Natural killer cell (primary cell): Measurements from ENCODE around the gene VDAC2. TPM values are rescaled to one million over a fixed set of nuclear protein-coding genes. Genes with fewer than 3 reads are reported as not detected.
"Not testable (repeated sequence)": the region's sequence is repeated elsewhere in the genome, so short reads cannot be mapped to it uniquely, and the experiment has no call there.

ENCODE experiments used
- ATAC-seq, 3 donors: fragments of 150-1000 bp in 2 of 3; fragments of 200-7000 bp in 1 of 3; cut with Tn5 transposase; 1 replicate in 1 of 3; 2 replicates in 2 of 3; pipeline ENCODE4 v1.10.0; 2021; ENCODE audit warnings: mild to moderate bottlenecking in 2 of 3, moderate library complexity in 2 of 3
- DNase-seq, 2 donors: peaks; one replicate each; pipeline versions ENCODE4 v3.0.0 to v3.0.0-alpha.2; 2013 to 2021; ENCODE audit warnings: mixed read lengths in 1 of 2
- H3K27ac ChIP-seq: one replicate; pipeline ENCODE4 v1.5.1; 2013; ENCODE audit warnings: mild to moderate bottlenecking, low read length
- H3K27me3 ChIP-seq: one replicate; pipeline ENCODE4 v1.6.1; 2013; ENCODE audit warnings: low read length; ENCODE audit not compliant: control insufficient read depth, insufficient read depth
- H3K36me3 ChIP-seq: one replicate; pipeline ENCODE4 v1.6.1; 2013; ENCODE audit warnings: low read length; ENCODE audit not compliant: control insufficient read depth, insufficient read depth
- H3K4me1 ChIP-seq: one replicate; pipeline ENCODE4 v1.6.1; 2013; ENCODE audit warnings: low read length; ENCODE audit not compliant: control insufficient read depth, insufficient read depth
- H3K4me3 ChIP-seq: one replicate; pipeline ENCODE4 v1.5.1; 2013; ENCODE audit warnings: low read length
- H3K9me3 ChIP-seq: one replicate; pipeline ENCODE4 v1.6.1; 2013; ENCODE audit warnings: low read length; ENCODE audit not compliant: control insufficient read depth, insufficient read depth
- H3K27ac Mint-ChIP-seq, 2 donors: one replicate each; pipeline ENCODE4 v1.8.0; 2022; ENCODE audit warnings: mild to moderate bottlenecking in 2 of 2, mixed read lengths in 2 of 2, moderate library complexity in 1 of 2
- H3K27me3 Mint-ChIP-seq, 2 donors: one replicate each; pipeline ENCODE4 v1.8.0; 2022; ENCODE audit warnings: low read depth in 2 of 2, mixed read lengths in 2 of 2
- H3K36me3 Mint-ChIP-seq: one replicate; pipeline ENCODE4 v1.8.0; 2022; ENCODE audit warnings: mixed read lengths
- H3K4me1 Mint-ChIP-seq, 2 donors: one replicate each; pipeline ENCODE4 v1.8.0; 2022; ENCODE audit warnings: mixed read lengths in 2 of 2
- H3K4me3 Mint-ChIP-seq: one replicate; pipeline ENCODE4 v1.8.0; 2022; ENCODE audit warnings: mild to moderate bottlenecking, moderate library complexity, mixed read lengths
- H3K9me3 Mint-ChIP-seq, 2 donors: one replicate each; pipeline ENCODE4 v1.8.0; 2022; ENCODE audit warnings: mixed read lengths in 2 of 2
- WGBS: methylation state at CpG from one replicate; pipeline ENCODE4 v1.1.7; 2013; ENCODE audit warnings: missing lambda C conversion rate; ENCODE audit not compliant: insufficient coverage; 5-methylcytosine and 5-hydroxymethylcytosine counted together
- intact Hi-C: fragments of 100-400 bp; cut with micrococcal nuclease; formaldehyde crosslinking; loops from one replicate; pipeline ENCODE4 v1.14.2; 2022
- total RNA-seq, 4 donors: library from RNA; stranded (reverse); fragments of 120-200 nt in 1 of 4; gene quantifications; one replicate each; pipeline versions ENCODE4 v1.2.3 to v1.2.4, GENCODE V29; 2013 to 2022
- TF ChIP-seq, protein P1 (sequence below): fragments of 200-600 bp; IDR thresholded peaks from one replicate; pipeline ENCODE4 v1.8.0; 2022; ENCODE audit warnings: antibody characterized with exemption

Gene VDAC2
- total RNA-seq, 3 donors from 2014 or later (not counting 1 experiment from before 2014, with no cell fraction given), result 110 to 124 (median 117) TPM

DNA sequence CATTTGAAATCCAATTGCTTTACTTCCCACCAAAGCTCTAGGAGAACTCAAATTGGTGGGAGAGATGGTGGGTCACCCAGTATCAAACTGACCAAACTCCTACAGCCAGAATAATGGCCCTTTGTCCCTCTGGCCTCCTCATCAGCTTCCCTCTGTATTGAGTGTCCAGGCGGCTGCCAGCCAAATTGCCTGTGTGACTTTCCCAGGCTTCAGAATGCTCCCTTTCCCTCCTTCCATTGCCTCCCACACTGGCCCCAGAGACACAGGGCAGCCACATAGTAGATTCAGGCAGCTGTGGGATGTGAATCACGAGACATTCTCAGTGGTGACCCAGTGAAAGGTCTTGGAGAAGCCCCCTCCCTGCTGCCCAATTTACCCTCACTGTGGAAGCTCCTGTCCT is 12.7 kb upstream of the VDAC2 start:
- H3K27ac Mint-ChIP-seq, result no peak overlapping the region
- DNase-seq, result no peak
- Histone ChIP-seq H3K36me3 (no peaks in the 10 kb centered on the region), H3K4me3 (no peak overlapping the region), H3K4me1 (no peaks in the 10 kb centered on the region), H3K27me3 (no peaks in the 10 kb centered on the region), H3K9me3 (no peaks in the 10 kb centered on the region), H3K27ac (no peak overlapping the region)
- TF ChIP-seq, protein P1, sequence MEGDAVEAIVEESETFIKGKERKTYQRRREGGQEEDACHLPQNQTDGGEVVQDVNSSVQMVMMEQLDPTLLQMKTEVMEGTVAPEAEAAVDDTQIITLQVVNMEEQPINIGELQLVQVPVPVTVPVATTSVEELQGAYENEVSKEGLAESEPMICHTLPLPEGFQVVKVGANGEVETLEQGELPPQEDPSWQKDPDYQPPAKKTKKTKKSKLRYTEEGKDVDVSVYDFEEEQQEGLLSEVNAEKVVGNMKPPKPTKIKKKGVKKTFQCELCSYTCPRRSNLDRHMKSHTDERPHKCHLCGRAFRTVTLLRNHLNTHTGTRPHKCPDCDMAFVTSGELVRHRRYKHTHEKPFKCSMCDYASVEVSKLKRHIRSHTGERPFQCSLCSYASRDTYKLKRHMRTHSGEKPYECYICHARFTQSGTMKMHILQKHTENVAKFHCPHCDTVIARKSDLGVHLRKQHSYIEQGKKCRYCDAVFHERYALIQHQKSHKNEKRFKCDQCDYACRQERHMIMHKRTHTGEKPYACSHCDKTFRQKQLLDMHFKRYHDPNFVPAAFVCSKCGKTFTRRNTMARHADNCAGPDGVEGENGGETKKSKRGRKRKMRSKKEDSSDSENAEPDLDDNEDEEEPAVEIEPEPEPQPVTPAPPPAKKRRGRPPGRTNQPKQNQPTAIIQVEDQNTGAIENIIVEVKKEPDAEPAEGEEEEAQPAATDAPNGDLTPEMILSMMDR, result no peak
- H3K4me3 Mint-ChIP-seq, result no peak overlapping the region
- H3K4me1 Mint-ChIP-seq, result peaks cover 0 to 7% of the 10 kb centered on the region in 2 donors
- no peak for ATAC-seq
- WGBS, result 92% methylated on average over 2 of the region's 2 CpGs
- H3K27me3 Mint-ChIP-seq, result no peaks in the 10 kb centered on the region
- no peaks in the 10 kb centered on the region for H3K9me3 Mint-ChIP-seq
- H3K36me3 Mint-ChIP-seq, result no peaks in the 10 kb centered on the region
- intact Hi-C loops, result no loop called here

DNA sequence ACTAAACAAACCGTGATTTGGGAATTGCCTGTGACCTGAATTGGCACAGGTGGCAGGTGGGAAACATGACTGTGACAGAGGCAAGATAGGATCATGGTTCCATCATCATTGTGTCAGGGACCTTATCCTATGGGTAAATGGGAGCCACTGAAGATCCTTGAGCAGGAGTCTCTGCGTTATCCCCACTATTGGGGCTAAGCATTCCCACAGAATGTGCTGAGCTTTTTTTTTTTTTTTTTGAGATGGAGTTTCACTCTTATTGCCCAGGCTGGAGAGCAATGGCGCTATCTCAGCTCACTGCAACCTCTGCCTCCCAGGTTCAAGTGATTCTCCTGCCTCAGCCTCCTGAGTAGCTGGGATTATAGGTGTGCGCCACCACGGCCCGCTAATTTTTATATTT is 10.6 kb upstream of the VDAC2 start:
- intact Hi-C loops, H3K27ac ChIP-seq, H3K4me1 ChIP-seq, H3K4me3 ChIP-seq, H3K27ac Mint-ChIP-seq, H3K27me3 Mint-ChIP-seq, H3K9me3 ChIP-seq, ATAC-seq, H3K27me3 ChIP-seq, DNase-seq, H3K9me3 Mint-ChIP-seq, H3K36me3 ChIP-seq, H3K36me3 Mint-ChIP-seq, H3K4me3 Mint-ChIP-seq, H3K4me1 Mint-ChIP-seq: not testable (repeated sequence)
- WGBS, result 97% methylated on average over 6 of the region's 6 CpGs

DNA sequence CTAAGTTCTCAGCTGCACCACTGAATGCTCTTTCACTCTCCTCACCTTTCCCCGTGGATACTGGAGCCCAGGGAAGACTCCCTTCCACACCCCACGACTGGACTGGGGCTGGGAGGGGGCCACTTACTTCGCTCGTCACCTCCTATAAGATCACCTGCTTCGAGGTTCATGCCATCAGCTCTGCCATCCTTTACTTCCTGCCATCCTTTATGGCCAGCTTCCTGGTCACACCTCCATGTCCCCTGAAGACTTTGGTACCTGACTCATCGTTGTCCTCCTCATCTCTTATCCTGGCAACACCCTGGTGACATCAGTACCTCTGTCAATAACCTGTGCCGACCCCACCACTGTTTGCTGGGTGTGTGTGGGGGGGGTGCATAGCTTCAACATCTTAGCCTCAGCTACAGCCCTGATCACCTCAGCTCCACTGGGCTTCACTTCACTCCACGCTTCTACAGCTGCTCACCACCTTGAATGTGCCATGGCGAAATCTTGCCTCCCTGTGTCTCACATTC is 8.7 kb upstream of the VDAC2 start:
- Histone ChIP-seq H3K4me1 (no peaks in the 10 kb centered on the region), H3K4me3 (no peak overlapping the region), H3K27me3 (no peaks in the 10 kb centered on the region), H3K27ac (no peak overlapping the region), H3K9me3 (no peaks in the 10 kb centered on the region), H3K36me3 (no peaks in the 10 kb centered on the region)
- intact Hi-C loops, result no loop called here
- Mint-ChIP-seq H3K9me3 (no peaks in the 10 kb centered on the region), H3K4me1 (peaks cover 0 to 7% of the 10 kb centered on the region in 2 donors), H3K36me3 (no peaks in the 10 kb centered on the region), H3K27ac (no peak overlapping the region), H3K4me3 (no peak overlapping the region), H3K27me3 (no peaks in the 10 kb centered on the region)
- DNase-seq (no peak), ATAC-seq (no peak)
- WGBS, result 87% methylated on average over 8 of the region's 9 CpGs
- TF ChIP-seq, protein P1, result no peak

DNA sequence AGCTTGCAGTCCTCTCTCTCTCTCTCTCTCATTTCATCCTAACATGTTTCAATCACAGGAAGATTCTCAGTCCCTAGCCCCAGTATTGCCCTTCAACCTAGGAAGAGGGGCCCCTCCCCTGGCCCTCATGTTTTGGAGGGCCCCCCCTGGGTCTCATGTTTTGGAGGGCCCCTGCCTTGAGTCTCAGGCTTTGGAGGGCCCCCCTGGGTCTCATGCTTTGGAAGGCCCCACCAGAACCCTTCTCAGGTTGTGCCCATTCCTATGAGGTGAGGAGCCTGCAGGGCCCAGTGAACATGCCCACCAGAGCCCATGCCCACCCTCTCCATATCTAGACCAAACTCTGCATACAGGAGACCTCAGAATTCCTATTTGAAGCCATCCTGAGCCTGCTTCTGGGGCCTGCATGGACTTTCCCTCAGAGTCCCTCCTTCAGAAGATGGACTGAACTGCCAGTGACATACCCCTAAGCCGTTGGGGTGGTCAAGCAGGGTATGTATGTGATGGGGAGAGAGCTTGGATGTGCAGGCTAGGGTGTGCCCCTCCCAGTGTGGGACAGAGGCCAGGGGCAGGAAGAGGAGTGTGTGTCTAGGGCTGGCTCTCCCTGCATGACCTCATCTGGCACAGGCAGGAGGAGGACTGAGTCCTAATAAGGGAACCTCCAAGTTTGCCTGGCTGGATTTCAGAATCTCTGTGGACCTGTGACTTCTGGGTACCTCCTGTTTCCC is 8.1 kb upstream of the VDAC2 start:
- TF ChIP-seq, protein P1, result no peak
- Histone ChIP-seq H3K27me3 (no peaks in the 10 kb centered on the region), H3K4me3 (no peak overlapping the region), H3K36me3 (no peaks in the 10 kb centered on the region), H3K9me3 (no peaks in the 10 kb centered on the region), H3K27ac (no peak overlapping the region), H3K4me1 (no peaks in the 10 kb centered on the region)
- H3K9me3 Mint-ChIP-seq, result no peaks in the 10 kb centered on the region
- H3K4me1 Mint-ChIP-seq, result peaks cover 0 to 7% of the 10 kb centered on the region in 2 donors
- no peak overlapping the region for H3K4me3 Mint-ChIP-seq
- intact Hi-C loops, result no loop called here
- 82% methylated on average over 1 of the region's 1 CpG for WGBS
- ATAC-seq, result no peak
- no peak for DNase-seq
- H3K27me3 Mint-ChIP-seq, result no peaks in the 10 kb centered on the region
- no peaks in the 10 kb centered on the region for H3K36me3 Mint-ChIP-seq
- H3K27ac Mint-ChIP-seq, result no peak overlapping the region

DNA sequence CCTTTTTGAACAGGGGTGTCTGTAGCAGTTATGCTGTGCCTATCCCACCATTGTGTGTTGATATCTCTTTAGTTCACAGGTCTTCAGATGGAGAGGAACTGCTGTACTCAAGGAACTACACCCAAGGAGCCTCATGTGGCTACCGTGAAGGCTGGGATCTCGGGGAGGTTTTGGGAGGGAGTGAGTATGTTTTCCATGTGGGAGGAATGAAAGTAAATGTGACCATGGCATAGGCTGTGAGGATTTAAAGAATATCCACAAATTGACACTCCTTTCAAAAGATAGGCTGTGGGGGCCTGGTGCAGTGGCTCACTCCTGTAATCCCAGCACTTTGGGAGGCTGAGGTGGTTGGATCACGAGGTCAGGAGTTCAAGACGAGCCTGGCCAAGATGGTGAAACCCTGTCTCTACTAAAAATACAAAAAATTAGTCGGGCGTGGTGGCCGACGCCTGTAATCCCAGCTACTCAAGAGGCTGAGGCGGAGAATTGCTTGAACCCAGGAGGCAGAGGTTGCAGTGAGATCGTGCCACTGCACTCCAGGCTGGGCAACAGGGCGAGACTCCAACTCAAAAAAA is 7.5 kb upstream of the VDAC2 start:
- not testable (repeated sequence) for H3K27ac ChIP-seq
- WGBS, result 97% methylated on average over 10 of the region's 11 CpGs

More for the DNA sequence above, 7.5 kb upstream of the VDAC2 start:
- H3K9me3 ChIP-seq, H3K4me3 ChIP-seq, H3K36me3 Mint-ChIP-seq, H3K4me1 ChIP-seq, H3K4me1 Mint-ChIP-seq, H3K27ac Mint-ChIP-seq, intact Hi-C loops, H3K27me3 Mint-ChIP-seq, H3K9me3 Mint-ChIP-seq, H3K4me3 Mint-ChIP-seq, DNase-seq, H3K27me3 ChIP-seq, ATAC-seq, H3K36me3 ChIP-seq: not testable (repeated sequence)
